Ovary (tissue), 3 donors: ENCODE measurements around the gene TBCK.

ENCODE experiments used
- EP300 ChIP-seq: sonication (generic); formaldehyde crosslinking; IDR thresholded peaks from one replicate; pipeline ENCODE4 v1.6.1; 2017; ENCODE audit warnings: antibody characterized with exemption
- POLR2A ChIP-seq: fragments of 450-650 bp; IDR thresholded peaks from one replicate; pipeline ENCODE4 v1.6.1; 2017; ENCODE audit warnings: antibody characterized with exemption, mild to moderate bottlenecking, moderate library complexity
- TF ChIP-seq, protein P1 (sequence below), 3 donors: fragments of 450-650 bp in 2 of 3; fragments of 200-600 bp in 1 of 3; IDR thresholded peaks; one replicate each; pipeline versions ENCODE4 v1.5.1 to v1.8.0; 2016 to 2022; ENCODE audit warnings: antibody characterized with exemption in 3 of 3, mild to moderate bottlenecking in 1 of 3
- donor health status: DM: no; HTN: no; CAD: no.

DNA sequence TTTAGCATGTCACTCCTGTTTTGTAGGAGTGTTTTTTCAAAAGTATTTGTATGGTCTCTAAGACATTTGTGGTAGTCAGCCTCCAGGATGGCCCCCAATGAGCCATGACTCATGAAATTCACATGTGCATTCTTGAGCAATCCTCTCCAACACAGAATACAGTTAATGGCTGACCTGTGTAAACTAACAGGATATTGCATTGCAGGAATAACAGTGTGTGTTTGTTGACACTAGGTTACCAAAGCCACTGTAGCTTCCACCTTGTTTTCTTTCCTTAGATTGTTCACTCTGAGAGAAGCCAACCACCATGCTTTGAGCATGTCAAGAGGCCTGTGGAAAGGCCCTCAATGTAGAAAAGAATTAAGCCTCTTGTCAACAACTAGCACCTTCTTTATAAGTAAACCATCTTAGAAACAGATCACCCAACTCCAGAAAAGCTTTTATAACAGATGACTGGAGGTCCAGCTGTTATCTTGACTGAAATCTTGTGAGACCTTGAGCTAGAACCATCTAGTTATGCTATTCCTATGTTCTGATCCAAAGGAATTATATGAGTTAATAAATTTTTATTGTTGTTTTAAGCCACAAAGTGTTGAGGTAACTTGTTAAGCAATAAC lies 28.5 kb downstream of the TBCK start:
- TF ChIP-seq, protein P1, sequence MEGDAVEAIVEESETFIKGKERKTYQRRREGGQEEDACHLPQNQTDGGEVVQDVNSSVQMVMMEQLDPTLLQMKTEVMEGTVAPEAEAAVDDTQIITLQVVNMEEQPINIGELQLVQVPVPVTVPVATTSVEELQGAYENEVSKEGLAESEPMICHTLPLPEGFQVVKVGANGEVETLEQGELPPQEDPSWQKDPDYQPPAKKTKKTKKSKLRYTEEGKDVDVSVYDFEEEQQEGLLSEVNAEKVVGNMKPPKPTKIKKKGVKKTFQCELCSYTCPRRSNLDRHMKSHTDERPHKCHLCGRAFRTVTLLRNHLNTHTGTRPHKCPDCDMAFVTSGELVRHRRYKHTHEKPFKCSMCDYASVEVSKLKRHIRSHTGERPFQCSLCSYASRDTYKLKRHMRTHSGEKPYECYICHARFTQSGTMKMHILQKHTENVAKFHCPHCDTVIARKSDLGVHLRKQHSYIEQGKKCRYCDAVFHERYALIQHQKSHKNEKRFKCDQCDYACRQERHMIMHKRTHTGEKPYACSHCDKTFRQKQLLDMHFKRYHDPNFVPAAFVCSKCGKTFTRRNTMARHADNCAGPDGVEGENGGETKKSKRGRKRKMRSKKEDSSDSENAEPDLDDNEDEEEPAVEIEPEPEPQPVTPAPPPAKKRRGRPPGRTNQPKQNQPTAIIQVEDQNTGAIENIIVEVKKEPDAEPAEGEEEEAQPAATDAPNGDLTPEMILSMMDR (IDR thresholded peaks at IDR 0.05): no peak
- TF ChIP-seq POLR2A (no peak), EP300 (no peak)
